BE2C (cell line): Measurements from ENCODE around the gene SELENON.

Experiments
- DNase-seq: peaks from one replicate; pipeline ENCODE4 v3.0.0-alpha.2; 2020
- H3K27me3 ChIP-seq: fragments of 250-450 bp; sonication (Bioruptor Pico); 2 replicates; pipeline ENCODE4 v1.5.1; 2020; ENCODE audit warnings: mild to moderate bottlenecking
- H3K36me3 ChIP-seq: fragments of 250-450 bp; sonication (Bioruptor Pico); 2 replicates; pipeline ENCODE4 v1.5.1; 2020; ENCODE audit warnings: mild to moderate bottlenecking
- H3K4me1 ChIP-seq: fragments of 250-450 bp; sonication (Bioruptor Pico); 2 replicates; pipeline ENCODE4 v1.5.1; 2020
- H3K4me3 ChIP-seq: 2 replicates; pipeline ENCODE4 v1.5.1; 2011; ENCODE audit warnings: low read depth, low read length
- H3K9me3 ChIP-seq: fragments of 250-450 bp; sonication (Bioruptor Pico); 2 replicates; pipeline ENCODE4 v1.5.1; 2020
- CTCF ChIP-seq: IDR thresholded peaks from 2 replicates; pipeline ENCODE4 v1.5.1; 2012; ENCODE audit warnings: mild to moderate bottlenecking, low read depth, low read length

The SELENON gene

GRCh38 chr1:25786887-25787759, 12.9 kb upstream of the SELENON start:
- no peak for DNase-seq
- Histone ChIP-seq H3K4me1 (peaks cover 9% of the 10 kb centered on the region), H3K27me3 (no peaks in the 10 kb centered on the region), H3K4me3 (no peak overlapping the region), H3K9me3 (no peaks in the 10 kb centered on the region), H3K36me3 (no peaks in the 10 kb centered on the region)
- no peak for TF ChIP-seq CTCF

- Histone ChIP-seq H3K27me3 (no peaks in the 10 kb centered on the region), H3K4me1 (peaks cover 9% of the 10 kb centered on the region), H3K9me3 (no peaks in the 10 kb centered on the region), H3K4me3 (no peak overlapping the region), H3K36me3 (no peaks in the 10 kb centered on the region)
- no peak for DNase-seq
- TF ChIP-seq CTCF, result no peak
Measured at GRCh38 chr1:25787760-25788166, 12.2 kb upstream of the SELENON start.

GRCh38 chr1:25790472-25790871, 9.5 kb upstream of the SELENON start:
- Histone ChIP-seq H3K36me3 (no peaks in the 10 kb centered on the region), H3K27me3 (no peaks in the 10 kb centered on the region), H3K4me3 (no peak overlapping the region), H3K4me1 (peaks cover 9% of the 10 kb centered on the region), H3K9me3 (no peaks in the 10 kb centered on the region)
- DNase-seq, result no peak
- no peak for TF ChIP-seq CTCF

GRCh38 chr1:25792115-25792514, 7.9 kb upstream of the SELENON start:
- no peak for TF ChIP-seq CTCF
- Histone ChIP-seq H3K9me3 (no peaks in the 10 kb centered on the region), H3K36me3 (no peaks in the 10 kb centered on the region), H3K4me3 (no peak overlapping the region), H3K27me3 (no peaks in the 10 kb centered on the region), H3K4me1 (peaks cover 7% of the 10 kb centered on the region)
- no peak for DNase-seq

GRCh38 chr1:25793585-25794170, 6.3 kb upstream of the SELENON start:
- Histone ChIP-seq H3K9me3 (no peaks in the 10 kb centered on the region), H3K27me3 (no peaks in the 10 kb centered on the region), H3K36me3 (no peaks in the 10 kb centered on the region), H3K4me3 (no peak overlapping the region), H3K4me1 (peaks cover 5% of the 10 kb centered on the region)
- no peak for DNase-seq
- TF ChIP-seq CTCF, result no peak

- Histone ChIP-seq H3K4me1 (peaks cover 5% of the 10 kb centered on the region), H3K36me3 (no peaks in the 10 kb centered on the region), H3K27me3 (no peaks in the 10 kb centered on the region), H3K9me3 (no peaks in the 10 kb centered on the region), H3K4me3 (no peak overlapping the region)
- no peak for TF ChIP-seq CTCF
- DNase-seq, result no peak
Measured at GRCh38 chr1:25794325-25794724, 5.7 kb upstream of the SELENON start.
